Neural cell (in vitro differentiated cells): ENCODE data around the gene MRPL21. TPM values are rescaled to one million over a fixed set of nuclear protein-coding genes. Genes with fewer than 3 reads are reported as not detected.

ENCODE experiments used
- H2AFZ ChIP-seq: fragments of 200-600, 300-800 bp; sonication (generic), shearing (Covaris generic); 2 replicates; pipeline ENCODE4 v1.6.0; 2014; ENCODE audit warnings: low read depth, mild to moderate bottlenecking, antibody characterized with exemption, low read length, moderate library complexity
- H3F3A ChIP-seq: fragments of 200-600 bp; shearing (Covaris generic); 2 replicates; pipeline ENCODE4 v1.6.1; 2016; ENCODE audit warnings: mild to moderate bottlenecking, moderate library complexity, mixed read lengths, antibody characterized with exemption, low read length; ENCODE audit not compliant: insufficient read depth, poor library complexity, severe bottlenecking
- H3K27ac ChIP-seq: fragments of 200-600, 300-800 bp; sonication (generic), shearing (Covaris generic); 2 replicates; pipeline ENCODE4 v1.5.1; 2014; ENCODE audit warnings: mild to moderate bottlenecking, low read length, moderate library complexity
- H3K27me3 ChIP-seq: fragments of 300-800, 200-600 bp; sonication (generic), shearing (Covaris generic); 2 replicates; pipeline ENCODE4 v1.6.0; 2014; ENCODE audit warnings: mild to moderate bottlenecking, low read depth, low read length, moderate library complexity; ENCODE audit not compliant: insufficient read depth
- H3K36me3 ChIP-seq: fragments of 300-800, 200-600 bp; sonication (generic), shearing (Covaris generic); 2 replicates; pipeline ENCODE4 v1.5.1; 2014; ENCODE audit warnings: mild to moderate bottlenecking, antibody characterized with exemption, low read length, moderate library complexity; ENCODE audit not compliant: insufficient read depth
- H3K4me2 ChIP-seq: fragments of 300-800, 200-600 bp; sonication (generic), shearing (Covaris generic); 2 replicates; pipeline ENCODE4 v1.6.0; 2014; ENCODE audit warnings: mild to moderate bottlenecking, low read length
- H3K4me3 ChIP-seq: fragments of 300-800, 200-600 bp; sonication (generic), shearing (Covaris generic); 2 replicates; pipeline ENCODE4 v1.5.1; 2014; ENCODE audit warnings: mild to moderate bottlenecking, low read length, moderate library complexity
- H3K79me2 ChIP-seq: fragments of 200-600 bp; shearing (Covaris generic); replicated peaks from 2 replicates; pipeline ENCODE4 v1.6.0; 2014; ENCODE audit warnings: mild to moderate bottlenecking, low read length, moderate library complexity; ENCODE audit not compliant: insufficient read depth
- H3K9ac ChIP-seq: fragments of 300-800, 200-600 bp; sonication (generic), shearing (Covaris generic); 2 replicates; pipeline ENCODE4 v1.6.1; 2016; ENCODE audit warnings: mild to moderate bottlenecking, low read length, mixed read lengths
- H3K9me2 ChIP-seq: fragments of 200-600 bp; shearing (Covaris generic); 2 replicates; pipeline ENCODE4 v1.6.1; 2016; ENCODE audit warnings: mild to moderate bottlenecking, low read length, mixed read lengths; ENCODE audit not compliant: insufficient read depth
- H3K9me3 ChIP-seq: fragments of 200-600, 300-800 bp; sonication (generic), shearing (Covaris generic); 2 replicates; pipeline ENCODE4 v1.6.1; 2016; ENCODE audit warnings: mild to moderate bottlenecking, mixed run types, low read length, moderate library complexity, mixed read lengths
- H4K20me1 ChIP-seq: fragments of 200-600 bp; shearing (Covaris generic); 2 replicates; pipeline ENCODE4 v1.6.1; 2016; ENCODE audit warnings: mild to moderate bottlenecking, mixed run types; ENCODE audit not compliant: insufficient read depth
- CTCF ChIP-seq: fragments of 450-650 bp; IDR thresholded peaks from 2 replicates; pipeline ENCODE4 v1.5.1; 2014; ENCODE audit warnings: antibody characterized with exemption, mild to moderate bottlenecking, moderate library complexity; ENCODE audit not compliant: poor library complexity, severe bottlenecking
- EP300 ChIP-seq: fragments of 450-650 bp; conservative IDR thresholded peaks from 2 replicates; pipeline ENCODE4 v1.6.1; 2014; ENCODE audit warnings: antibody characterized with exemption, mild to moderate bottlenecking, moderate library complexity; ENCODE audit not compliant: poor library complexity, severe bottlenecking
- EZH2 ChIP-seq: fragments of 200-600, 300-800 bp; shearing (Covaris generic), sonication (generic); IDR thresholded peaks from 2 replicates; pipeline ENCODE4 v1.6.1; 2014; ENCODE audit warnings: antibody characterized with exemption, low read length, borderline replicate concordance, mild to moderate bottlenecking; ENCODE audit not compliant: insufficient read depth, poor library complexity, severe bottlenecking
- MXI1 ChIP-seq: fragments of 450-650 bp; conservative IDR thresholded peaks from 2 replicates; pipeline ENCODE4 v1.6.1; 2014; ENCODE audit warnings: antibody characterized with exemption, mild to moderate bottlenecking; ENCODE audit not compliant: poor library complexity, severe bottlenecking
- POLR2AphosphoS5 ChIP-seq: IDR thresholded peaks from 2 replicates; pipeline ENCODE4 v1.6.1; 2012
- RAD21 ChIP-seq: fragments of 450-650 bp; conservative IDR thresholded peaks from 2 replicates; pipeline ENCODE4 v1.6.1; 2014; ENCODE audit warnings: antibody characterized with exemption, mild to moderate bottlenecking, moderate library complexity
- REST ChIP-seq: IDR thresholded peaks from 2 replicates; pipeline ENCODE4 v1.6.1; 2012; ENCODE audit warnings: borderline replicate concordance
- SMC3 ChIP-seq: fragments of 450-650 bp; conservative IDR thresholded peaks from 2 replicates; pipeline ENCODE4 v1.6.1; 2014; ENCODE audit warnings: antibody characterized with exemption, mild to moderate bottlenecking, moderate library complexity; ENCODE audit not compliant: poor library complexity
- TAF1 ChIP-seq: IDR thresholded peaks from 2 replicates; pipeline ENCODE4 v1.6.1; 2012; ENCODE audit warnings: low read depth
- polyA plus RNA-seq: library from polyadenylated mRNA; depleted of rRNA; stranded (reverse); fragments of >200 nt; gene quantifications from 2 replicates; pipeline ENCODE4 v1.2.3, GENCODE V29; 2014

MRPL21 gene
- polyA plus RNA-seq, 1 donor from 2014 or later = 139 TPM

GRCh38 chr11:68891351-68891948, 12.2 kb downstream of the MRPL21 start:
- Histone ChIP-seq H3K4me2 (no peak overlapping the region), H3K36me3 (no peaks in the 10 kb centered on the region), H3K79me2 (no peaks in the 10 kb centered on the region), H2AFZ (no peak overlapping the region), H3F3A (no peaks in the 10 kb centered on the region), H3K9me2 (no peaks in the 10 kb centered on the region), H3K9ac (no peak overlapping the region), H4K20me1 (no peaks in the 10 kb centered on the region), H3K27ac (no peak overlapping the region), H3K4me3 (no peak overlapping the region), H3K9me3 (no peaks in the 10 kb centered on the region), H3K27me3 (no peaks in the 10 kb centered on the region)
- TF ChIP-seq EZH2 = no peak
- TF ChIP-seq RAD21 = no peak
- TF ChIP-seq CTCF = no peak
- TF ChIP-seq TAF1 = no peak
- TF ChIP-seq EP300 = no peak
- no peak for TF ChIP-seq POLR2AphosphoS5
- TF ChIP-seq MXI1 = no peak
- no peak for TF ChIP-seq REST
- TF ChIP-seq SMC3 = no peak

GRCh38 chr11:68890490-68891231, 13.0 kb downstream of the MRPL21 start:
- H3K36me3 ChIP-seq = no peaks in the 10 kb centered on the region
- no peak overlapping the region for H3K9ac ChIP-seq
- H3K9me2 ChIP-seq = no peaks in the 10 kb centered on the region
- H3K4me3 ChIP-seq = no peak overlapping the region
- H3F3A ChIP-seq = no peaks in the 10 kb centered on the region
- H3K79me2 ChIP-seq = no peaks in the 10 kb centered on the region
- no peaks in the 10 kb centered on the region for H3K27me3 ChIP-seq
- no peak overlapping the region for H2AFZ ChIP-seq
- TF ChIP-seq RAD21 (no peak), REST (no peak)
- H3K9me3 ChIP-seq = no peaks in the 10 kb centered on the region
- no peak overlapping the region for H3K4me2 ChIP-seq
- no peak overlapping the region for H3K27ac ChIP-seq
- no peaks in the 10 kb centered on the region for H4K20me1 ChIP-seq
